Measurements from ENCODE around the gene NFE2L2. TPM values are rescaled to one million over a fixed set of nuclear protein-coding genes. Genes with fewer than 3 reads are reported as not detected.

The NFE2L2 gene
- 40.1 and 47.2 TPM in 2 replicates for total RNA-seq

DNA sequence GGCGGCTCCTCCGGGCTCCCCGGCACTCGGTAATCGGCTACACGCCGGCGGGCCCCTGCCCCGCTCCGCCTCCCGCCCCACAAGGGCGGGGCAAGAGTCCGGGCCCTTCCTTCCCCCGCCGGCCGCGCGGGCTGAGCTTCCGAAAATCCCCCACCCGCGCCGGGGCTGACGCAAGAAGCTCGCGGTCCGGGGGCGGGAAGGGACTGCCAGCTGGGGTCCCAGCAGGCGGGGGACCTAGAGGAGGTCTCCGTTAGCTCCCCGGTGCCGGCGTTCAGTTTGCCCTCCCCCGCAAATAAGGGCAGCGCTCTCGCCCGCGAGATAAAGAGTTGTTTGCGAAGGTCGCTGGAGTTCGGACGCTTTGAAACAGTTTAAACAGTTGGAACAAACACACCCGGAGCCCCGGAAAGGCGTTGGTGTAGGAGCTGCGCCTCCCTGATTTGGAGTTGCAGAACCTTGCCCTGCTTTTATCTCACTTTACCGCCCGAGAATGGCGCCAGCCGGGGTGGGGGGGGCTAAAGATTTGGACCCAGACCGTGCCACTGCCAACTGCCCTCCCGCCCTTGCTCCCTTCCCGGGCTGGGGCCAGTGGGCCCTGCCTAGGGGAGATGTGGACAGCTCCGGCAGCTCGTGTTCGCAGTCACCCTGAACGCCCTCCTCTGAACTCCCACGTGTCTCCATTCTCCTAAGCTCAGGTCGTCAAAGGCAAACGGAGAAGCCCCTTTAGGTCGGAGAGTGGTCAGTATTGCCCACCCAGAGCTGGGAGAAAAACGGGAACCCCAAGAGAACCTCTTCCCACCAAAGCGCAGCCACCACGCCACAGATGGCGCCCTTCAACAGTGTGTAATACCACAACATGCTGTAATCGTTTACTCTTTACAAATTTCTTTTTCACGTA, at the start of gene NFE2L2:
Gene NFE2L2, minus strand, starts transcription at position 35 of the 895 bp plus-strand sequence. CDS start 151 bp downstream, outside the sequence.

DNA sequence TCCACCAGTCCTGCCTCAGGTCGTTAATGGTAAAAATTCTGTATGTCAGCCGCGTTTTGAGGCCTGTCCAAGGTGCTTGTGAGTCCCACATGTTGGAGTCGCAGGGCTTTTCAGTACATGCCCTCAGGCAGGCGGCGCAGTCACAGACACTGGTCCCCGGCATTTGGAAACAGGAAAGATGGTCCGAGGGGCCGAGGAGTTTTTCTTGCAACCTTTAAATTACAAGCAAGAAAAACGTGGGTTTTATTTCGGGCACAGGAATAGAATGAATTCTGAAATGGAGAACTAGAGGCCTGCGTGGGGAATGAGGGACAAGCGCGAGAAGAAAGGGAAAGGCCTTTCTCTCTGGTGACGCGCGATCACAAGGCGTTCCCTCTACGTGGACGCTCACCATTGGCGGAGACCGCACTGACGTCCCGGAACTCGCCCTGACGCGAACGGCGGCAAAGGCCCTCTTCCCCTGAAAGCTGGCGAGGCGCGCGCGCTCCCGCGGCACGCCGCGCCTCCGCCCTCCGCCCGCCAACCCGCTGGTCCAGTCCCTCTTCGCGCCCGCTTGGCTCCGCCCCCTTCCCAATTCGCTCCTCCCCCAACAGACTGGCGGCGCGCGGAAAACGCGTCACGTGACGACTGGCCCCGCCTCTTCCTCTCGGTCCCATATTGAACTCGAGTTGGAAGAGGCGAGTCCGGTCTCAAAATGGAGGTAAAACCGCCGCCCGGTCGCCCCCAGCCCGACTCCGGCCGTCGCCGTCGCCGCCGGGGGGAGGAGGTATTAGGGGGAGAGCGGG, 52.2 kb downstream of the NFE2L2 start, which contains the start of gene HNRNPA3:
Gene HNRNPA3, plus strand, starts transcription at position 689 of the 785 bp plus-strand sequence. Its CDS starts 6 bp downstream, at position 695.

Other genes with a start within 250 kb of the NFE2L2 start
- 33.8 and 51.1 TPM in 2 replicates for gene HNRNPA3, start 51.9 kb downstream of the NFE2L2 start, total RNA-seq
- 46.3 and 53.7 TPM in 2 replicates for gene AGPS, start 128.0 kb upstream of the NFE2L2 start, total RNA-seq

Measured in dermis lymphatic vessel endothelial cell (primary cell).